ENCODE data around the gene PCOLCE2. TPM values are rescaled to one million over a fixed set of nuclear protein-coding genes. Genes with fewer than 3 reads are reported as not detected.

PCOLCE2 gene
- polyA plus RNA-seq, 1 donor (not counting 4 experiments of a cell fraction or from before 2014, with no cell fraction given), result 2.4 TPM

DNA sequence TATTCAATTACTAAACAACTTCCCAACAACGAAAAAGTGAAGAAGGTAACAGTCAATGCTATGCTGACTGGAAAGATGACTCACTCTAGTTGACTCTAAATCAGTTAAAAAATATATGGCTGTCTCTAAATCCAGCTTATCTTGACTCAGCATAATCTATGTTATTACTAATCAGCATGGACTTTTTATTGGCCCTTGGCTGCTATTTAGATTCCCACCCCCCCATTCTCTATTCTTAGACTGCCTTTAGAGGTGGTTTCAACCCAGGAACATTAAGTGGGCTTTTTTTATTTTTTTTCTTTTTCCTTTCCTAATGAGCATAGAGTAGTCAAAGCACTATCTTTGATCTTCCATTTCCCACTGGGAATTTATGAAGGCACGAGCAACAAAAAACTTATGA is 1.9 kb downstream of the PCOLCE2 start:
- no peak overlapping the region for H3K27ac ChIP-seq (ENCODE audit: control insufficient read depth, insufficient read depth, low read length)
- FAIRE-seq, result peak; percentile 23

DNA sequence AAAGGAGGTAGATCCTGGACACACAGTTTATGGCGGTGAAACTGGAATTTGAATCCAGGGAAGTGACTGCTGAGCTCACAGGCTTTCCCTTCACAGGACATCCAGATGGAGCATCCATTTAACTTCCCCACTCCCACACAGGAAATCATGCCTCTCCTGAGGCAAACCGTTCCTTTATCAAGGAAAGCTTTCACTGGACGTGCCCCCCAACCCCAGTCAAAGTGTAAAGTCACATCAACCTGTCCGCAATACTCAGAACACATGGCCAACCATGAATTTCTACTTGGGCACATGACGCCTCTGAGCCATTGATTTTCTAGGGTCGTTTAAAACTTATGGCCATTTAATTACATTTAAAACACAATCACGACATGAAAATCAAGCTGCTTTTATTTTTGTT is 2.9 kb downstream of the PCOLCE2 start:
- TF ChIP-seq EZH2 (IDR thresholded peaks at IDR 0.05; ENCODE audit: low read length), result no peak
- TF ChIP-seq, protein P1, sequence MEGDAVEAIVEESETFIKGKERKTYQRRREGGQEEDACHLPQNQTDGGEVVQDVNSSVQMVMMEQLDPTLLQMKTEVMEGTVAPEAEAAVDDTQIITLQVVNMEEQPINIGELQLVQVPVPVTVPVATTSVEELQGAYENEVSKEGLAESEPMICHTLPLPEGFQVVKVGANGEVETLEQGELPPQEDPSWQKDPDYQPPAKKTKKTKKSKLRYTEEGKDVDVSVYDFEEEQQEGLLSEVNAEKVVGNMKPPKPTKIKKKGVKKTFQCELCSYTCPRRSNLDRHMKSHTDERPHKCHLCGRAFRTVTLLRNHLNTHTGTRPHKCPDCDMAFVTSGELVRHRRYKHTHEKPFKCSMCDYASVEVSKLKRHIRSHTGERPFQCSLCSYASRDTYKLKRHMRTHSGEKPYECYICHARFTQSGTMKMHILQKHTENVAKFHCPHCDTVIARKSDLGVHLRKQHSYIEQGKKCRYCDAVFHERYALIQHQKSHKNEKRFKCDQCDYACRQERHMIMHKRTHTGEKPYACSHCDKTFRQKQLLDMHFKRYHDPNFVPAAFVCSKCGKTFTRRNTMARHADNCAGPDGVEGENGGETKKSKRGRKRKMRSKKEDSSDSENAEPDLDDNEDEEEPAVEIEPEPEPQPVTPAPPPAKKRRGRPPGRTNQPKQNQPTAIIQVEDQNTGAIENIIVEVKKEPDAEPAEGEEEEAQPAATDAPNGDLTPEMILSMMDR (optimal IDR thresholded peaks at IDR 0.05 in 1 of 3, IDR thresholded peaks at IDR 0.05 in 1 of 3, conservative IDR thresholded peaks at IDR 0.05 in 1 of 3; ENCODE audit: extremely low read depth in 1 of 3, insufficient read depth in 2 of 3, low read length in 3 of 3), result no peak
- Histone ChIP-seq H4K20me1 (ENCODE audit: control insufficient read depth, extremely low read depth, insufficient read depth, low read length) (no peaks in the 10 kb centered on the region), H3K4me3 (ENCODE audit: control insufficient read depth in 2 of 3, extremely low read depth in 1 of 3, insufficient read depth in 2 of 3, low read depth in 1 of 3, low read length in 3 of 3) (no peak overlapping the region), H3K4me1 (ENCODE audit: control insufficient read depth, extremely low read depth, insufficient read depth, low read length) (peaks cover 11% of the 10 kb centered on the region), H3K36me3 (ENCODE audit: control insufficient read depth in 2 of 2, extremely low read depth in 1 of 2, insufficient read depth in 2 of 2, low read length in 2 of 2) (no peaks in the 10 kb centered on the region), H3K9ac (ENCODE audit: control insufficient read depth, extremely low read depth, insufficient read depth, low read length) (no peak overlapping the region), H3K9me3 (ENCODE audit: control insufficient read depth, low read depth, low read length) (no peaks in the 10 kb centered on the region), H3K27me3 (ENCODE audit: control insufficient read depth, extremely low read depth, insufficient read depth, low read length) (peaks cover 6% of the 10 kb centered on the region), H2AFZ (ENCODE audit: control insufficient read depth, low read length) (no peak overlapping the region), H3K79me2 (ENCODE audit: control insufficient read depth, insufficient read depth, low read length) (no peaks in the 10 kb centered on the region), H3K4me2 (ENCODE audit: control insufficient read depth, extremely low read depth, insufficient read depth, low read depth, low read length) (no peak overlapping the region), H3K9me1 (ENCODE audit: control insufficient read depth, extremely low read depth, insufficient read depth, low read length) (no peaks in the 10 kb centered on the region), H3K27ac (ENCODE audit: control insufficient read depth, insufficient read depth, low read length) (no peak overlapping the region)
- FAIRE-seq, result no peak
- no peak for DNase-seq (ENCODE audit: low read depth, low spot score)
- dilution Hi-C loops (cut with MboI; ENCODE audit: extremely low pct_ligation_motif_present, low sequenced_read_pairs), result no loop called here

More for the DNA sequence above, 1.9 kb downstream of the PCOLCE2 start:
- dilution Hi-C loops (cut with MboI; ENCODE audit: extremely low pct_ligation_motif_present, low sequenced_read_pairs), result no loop called here
- no peaks in the 10 kb centered on the region for H3K9me3 ChIP-seq (ENCODE audit: control insufficient read depth, low read depth, low read length)
- H3K79me2 ChIP-seq (ENCODE audit: control insufficient read depth, insufficient read depth, low read length), result no peaks in the 10 kb centered on the region
- no peak overlapping the region for H3K4me2 ChIP-seq (ENCODE audit: control insufficient read depth, extremely low read depth, insufficient read depth, low read depth, low read length)
- no peak overlapping the region for H3K4me3 ChIP-seq (ENCODE audit: control insufficient read depth in 2 of 3, extremely low read depth in 1 of 3, insufficient read depth in 2 of 3, low read depth in 1 of 3, low read length in 3 of 3)
- H3K9me1 ChIP-seq (ENCODE audit: control insufficient read depth, extremely low read depth, insufficient read depth, low read length), result no peaks in the 10 kb centered on the region
- H3K27me3 ChIP-seq (ENCODE audit: control insufficient read depth, extremely low read depth, insufficient read depth, low read length), result peaks cover 6% of the 10 kb centered on the region
- H3K9ac ChIP-seq (ENCODE audit: control insufficient read depth, extremely low read depth, insufficient read depth, low read length), result no peak overlapping the region
- no peak overlapping the region for H2AFZ ChIP-seq (ENCODE audit: control insufficient read depth, low read length)
- DNase-seq (ENCODE audit: low read depth, low spot score), result no peak
- H4K20me1 ChIP-seq (ENCODE audit: control insufficient read depth, extremely low read depth, insufficient read depth, low read length), result no peaks in the 10 kb centered on the region
- H3K36me3 ChIP-seq (ENCODE audit: control insufficient read depth in 2 of 2, extremely low read depth in 1 of 2, insufficient read depth in 2 of 2, low read length in 2 of 2), result no peaks in the 10 kb centered on the region
- TF ChIP-seq, protein P1 (optimal IDR thresholded peaks at IDR 0.05 in 1 of 3, IDR thresholded peaks at IDR 0.05 in 1 of 3, conservative IDR thresholded peaks at IDR 0.05 in 1 of 3; ENCODE audit: extremely low read depth in 1 of 3, insufficient read depth in 2 of 3, low read length in 3 of 3), result no peak
- TF ChIP-seq EZH2 (IDR thresholded peaks at IDR 0.05; ENCODE audit: low read length), result no peak
- H3K4me1 ChIP-seq (ENCODE audit: control insufficient read depth, extremely low read depth, insufficient read depth, low read length), result peaks cover 11% of the 10 kb centered on the region
